GM19023 (cell line): ENCODE data around the gene ZNF142.

Source experiments
- ATAC-seq: cut with Tn5 transposase; IDR thresholded peaks from one replicate; pipeline ENCODE4 v1.9.1; 2021; ENCODE audit warnings: mild to moderate bottlenecking, moderate library complexity; ENCODE audit not compliant: unreplicated experiment

The ZNF142 gene

DNA sequence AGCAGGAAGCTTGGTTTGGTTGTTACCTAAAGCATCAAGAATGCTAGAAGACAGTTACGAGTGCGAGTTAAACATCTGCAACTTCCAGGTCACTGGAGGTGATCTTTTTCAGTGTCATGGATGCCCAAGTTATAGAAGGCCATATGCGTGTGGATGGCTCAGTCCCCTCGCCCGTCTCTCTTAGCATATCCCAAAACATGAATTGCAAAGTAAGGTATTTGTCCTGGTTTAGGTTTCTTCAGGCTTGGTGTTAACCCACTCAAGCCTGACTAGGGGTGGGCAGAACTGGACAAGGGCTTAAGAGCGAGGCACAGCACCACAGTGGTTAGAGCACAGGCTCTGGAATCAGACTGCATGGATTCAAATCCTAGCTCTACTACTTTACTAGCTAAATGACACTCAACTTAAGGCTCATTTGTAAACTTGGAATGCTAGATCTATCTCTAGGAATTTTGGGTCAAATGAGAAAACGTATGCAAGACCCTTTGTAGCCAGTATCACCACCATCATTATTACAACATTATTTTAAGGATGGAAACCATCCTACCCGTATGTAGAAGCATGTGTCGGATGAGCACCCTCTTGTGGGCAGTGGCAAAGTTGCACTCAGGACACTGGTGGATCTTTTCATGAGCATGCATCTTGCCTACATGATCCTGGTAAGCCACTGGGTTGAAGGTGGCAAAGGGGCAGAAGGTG is 11.2 kb downstream of the ZNF142 start:
- no peak for ATAC-seq

GRCh38 chr2:218645126-218645525 is 14.3 kb downstream of the ZNF142 start:
- no peak for ATAC-seq

DNA sequence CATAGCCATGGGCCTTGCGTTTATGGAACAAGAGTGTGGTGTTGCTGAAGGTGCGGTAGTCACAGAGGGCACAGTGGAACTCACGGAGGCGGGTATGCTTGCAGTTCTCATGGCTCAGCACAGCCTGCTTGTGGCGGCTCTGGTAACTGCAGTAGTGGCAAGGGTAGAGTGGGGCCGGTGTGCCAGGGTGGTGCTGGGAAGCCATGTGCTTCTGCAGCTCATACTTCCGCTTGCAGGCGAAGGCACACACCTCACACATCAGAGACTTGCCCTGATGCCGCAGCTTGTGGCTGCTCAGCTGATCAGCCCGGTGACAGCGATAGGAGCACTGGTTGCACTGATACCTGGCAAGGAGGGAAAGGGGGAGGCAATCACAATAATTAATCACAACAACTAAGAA is 14.7 kb downstream of the ZNF142 start:
- no peak for ATAC-seq

DNA sequence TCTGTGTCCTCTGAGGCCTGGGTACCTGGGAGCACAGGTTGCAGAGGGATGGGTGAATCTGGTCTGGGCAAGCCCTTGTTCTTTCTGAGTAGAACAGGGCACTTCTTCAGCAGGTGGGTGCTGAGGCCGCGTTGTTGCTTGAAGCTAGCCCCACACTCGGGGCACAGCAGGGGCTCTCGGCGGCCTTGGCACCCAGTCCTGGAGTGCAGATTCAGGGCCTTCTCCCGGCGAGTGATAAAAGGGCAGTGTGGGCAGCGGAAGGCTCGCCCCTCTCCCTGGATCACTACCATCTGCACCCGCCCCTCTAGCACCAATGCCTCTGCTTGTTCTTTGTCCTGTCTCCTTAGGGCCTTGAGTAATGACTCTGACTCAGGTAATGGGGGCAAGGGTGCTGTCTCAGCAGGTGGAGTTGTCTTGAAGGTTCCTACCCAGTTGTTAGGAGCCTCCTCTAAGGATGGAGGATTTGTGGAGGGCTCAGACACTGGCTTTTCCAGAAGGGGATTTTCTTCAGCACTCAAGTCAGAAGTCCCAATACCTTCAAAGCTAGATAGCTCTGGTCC is 15.6 kb downstream of the ZNF142 start:
- no peak for ATAC-seq

DNA sequence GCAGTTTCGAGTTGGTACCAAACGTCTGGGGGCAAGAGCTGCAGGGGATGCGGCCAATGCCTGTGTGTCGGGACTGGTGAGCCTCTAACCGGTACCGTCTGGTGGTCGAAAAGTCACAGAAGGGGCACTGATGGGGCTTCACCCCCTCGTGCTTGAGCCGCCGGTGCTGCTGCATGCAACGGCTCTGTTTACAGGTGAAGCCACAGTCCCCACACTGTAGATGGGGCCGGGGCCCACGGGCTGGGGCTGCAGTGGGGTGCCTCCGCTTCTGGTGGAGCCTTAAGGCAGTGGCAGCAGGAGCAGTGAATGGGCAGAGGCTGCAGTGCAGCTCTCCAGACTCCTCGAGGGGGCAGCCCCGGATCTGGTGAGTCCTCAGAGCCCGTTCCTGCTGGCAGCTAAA is 16.6 kb downstream of the ZNF142 start:
- no peak for ATAC-seq

DNA sequence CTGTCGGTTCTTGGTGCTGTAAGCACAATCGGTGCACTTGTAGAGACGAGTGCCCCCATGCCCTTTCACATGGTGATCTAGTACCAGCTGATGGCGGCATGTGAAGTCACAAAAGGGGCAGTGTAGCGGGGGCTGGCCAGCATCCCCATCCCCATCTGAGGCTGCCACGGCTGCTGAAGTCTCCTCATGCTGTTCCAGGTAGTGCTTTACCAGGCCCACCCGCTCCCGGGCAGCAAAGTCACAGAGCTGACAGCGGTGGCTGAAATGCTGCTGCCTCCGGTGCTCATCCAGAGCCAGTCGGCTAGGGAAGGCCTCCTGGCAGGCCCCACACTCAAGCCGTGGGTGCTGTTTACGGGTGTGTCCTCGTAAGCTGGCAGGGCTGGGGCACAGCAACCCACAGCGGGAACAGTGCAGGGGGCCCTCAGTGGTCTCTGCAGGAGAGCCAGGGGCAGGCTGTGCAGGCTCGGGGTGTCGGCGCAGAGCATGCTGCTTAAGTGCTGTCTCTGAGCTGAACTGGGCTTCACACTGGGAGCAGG is 17.2 kb downstream of the ZNF142 start:
- no peak for ATAC-seq

DNA sequence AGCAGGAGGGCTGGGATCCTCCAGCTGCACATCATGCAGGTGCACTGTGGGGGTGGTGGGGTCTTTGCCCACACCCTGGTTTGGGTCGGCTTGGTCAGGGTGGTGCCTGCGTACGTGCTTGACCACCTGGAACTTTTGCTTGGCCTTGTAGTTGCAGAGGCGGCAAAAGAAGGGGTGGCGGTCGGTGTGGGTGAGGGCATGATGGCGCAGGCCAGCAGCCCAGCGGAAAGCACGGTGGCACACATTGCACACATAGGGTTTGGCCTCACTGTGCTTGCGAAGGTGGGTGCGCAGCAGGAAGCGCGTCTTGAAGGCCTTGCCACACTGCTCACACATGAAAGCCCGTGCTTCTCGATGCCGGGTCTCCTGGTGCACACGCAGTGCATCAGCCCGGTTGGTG is 21.1 kb downstream of the ZNF142 start:
- no peak for ATAC-seq

GRCh38 chr2:218635719-218636118 is 23.7 kb downstream of the ZNF142 start:
- no peak for ATAC-seq

DNA sequence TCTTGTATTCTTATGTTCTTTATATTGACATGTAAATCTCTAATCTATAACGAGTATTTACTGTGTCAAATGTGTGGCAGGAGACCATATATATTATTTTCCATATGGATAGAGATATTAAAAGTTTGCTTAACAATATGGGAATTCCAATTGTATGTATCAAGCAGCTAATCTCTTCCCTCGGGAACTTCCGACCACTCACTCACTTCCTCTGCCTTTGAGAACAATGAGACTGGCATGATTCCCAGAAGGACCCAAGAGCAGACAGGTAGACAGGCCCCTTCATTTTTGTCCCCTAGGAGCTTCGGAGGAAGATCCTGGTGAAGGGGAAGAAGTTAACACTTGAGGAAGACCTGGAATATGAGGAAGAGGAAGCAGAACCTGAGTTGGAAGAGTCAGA is 27.6 kb downstream of the ZNF142 start:
- ATAC-seq: no peak

- no peak for ATAC-seq
Measured at GRCh38 chr2:218627939-218628338, 31.5 kb downstream of the ZNF142 start.

DNA sequence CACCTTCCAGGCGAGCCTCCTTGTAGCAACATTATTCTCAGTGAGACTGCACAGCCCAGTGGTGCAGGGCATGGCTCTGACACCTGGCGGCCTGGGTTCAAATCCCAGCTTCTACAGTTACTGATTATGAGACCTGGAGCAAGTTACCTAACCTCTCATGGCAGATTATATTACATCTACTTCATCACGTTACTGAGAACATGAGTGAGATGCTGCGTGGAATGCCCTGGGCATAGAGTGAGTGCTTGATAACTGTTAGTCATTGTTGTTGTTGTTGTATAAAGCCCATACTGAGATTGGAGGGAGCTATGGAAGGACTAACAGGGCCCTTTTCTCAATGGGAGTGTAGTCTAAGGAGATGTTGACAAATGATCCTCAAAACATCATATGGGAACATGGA is 33.1 kb downstream of the ZNF142 start:
- ATAC-seq: no peak

DNA sequence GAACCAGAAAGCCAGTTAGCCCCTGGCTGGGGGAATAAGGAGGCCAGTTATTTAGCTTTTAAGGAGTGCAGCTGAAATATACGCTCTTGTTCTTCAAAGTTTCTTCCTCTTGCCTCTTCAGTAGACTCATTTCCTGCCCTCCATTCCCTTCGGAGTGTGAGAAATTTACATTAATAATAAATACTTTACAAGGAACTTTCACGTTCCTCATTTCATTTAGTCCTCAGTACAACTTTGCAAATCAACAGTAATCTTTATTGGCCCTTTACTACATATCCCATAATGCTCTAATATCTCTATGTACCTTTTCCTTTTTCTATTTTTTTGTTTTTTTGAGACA is 36.1 kb downstream of the ZNF142 start:
- no peak for ATAC-seq

DNA sequence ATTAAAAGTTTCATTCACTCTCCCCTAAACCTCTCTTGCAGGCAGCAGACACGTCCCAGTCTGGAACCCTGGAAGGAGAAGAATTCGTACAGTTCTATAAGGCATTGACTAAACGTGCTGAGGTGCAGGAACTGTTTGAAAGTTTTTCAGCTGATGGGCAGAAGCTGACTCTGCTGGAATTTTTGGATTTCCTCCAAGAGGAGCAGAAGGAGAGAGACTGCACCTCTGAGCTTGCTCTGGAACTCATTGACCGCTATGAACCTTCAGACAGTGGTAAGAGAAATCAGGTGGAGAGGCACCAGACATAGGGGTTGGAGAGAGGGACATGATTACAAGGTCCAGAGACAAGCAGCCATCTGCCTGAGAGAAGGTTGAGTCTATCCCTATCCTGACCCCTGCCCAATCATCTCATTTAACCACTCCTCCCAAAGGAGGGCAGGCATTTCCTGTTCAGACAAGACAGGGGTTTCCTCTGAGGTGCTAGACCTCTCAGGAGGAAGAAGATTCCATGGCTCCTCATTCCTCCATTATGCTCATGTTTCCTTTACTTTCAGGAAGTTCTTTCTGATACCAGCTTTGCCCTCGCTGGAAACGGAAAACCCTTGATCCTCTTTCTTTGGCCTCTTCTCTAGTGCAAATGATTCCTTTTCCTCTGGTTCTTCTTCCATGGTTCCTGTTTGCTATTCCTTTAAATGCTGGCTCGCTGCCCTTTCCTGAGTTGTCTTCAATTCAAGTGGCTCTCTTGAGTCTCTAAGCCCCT is 36.6 kb downstream of the ZNF142 start:
- no peak for ATAC-seq

DNA sequence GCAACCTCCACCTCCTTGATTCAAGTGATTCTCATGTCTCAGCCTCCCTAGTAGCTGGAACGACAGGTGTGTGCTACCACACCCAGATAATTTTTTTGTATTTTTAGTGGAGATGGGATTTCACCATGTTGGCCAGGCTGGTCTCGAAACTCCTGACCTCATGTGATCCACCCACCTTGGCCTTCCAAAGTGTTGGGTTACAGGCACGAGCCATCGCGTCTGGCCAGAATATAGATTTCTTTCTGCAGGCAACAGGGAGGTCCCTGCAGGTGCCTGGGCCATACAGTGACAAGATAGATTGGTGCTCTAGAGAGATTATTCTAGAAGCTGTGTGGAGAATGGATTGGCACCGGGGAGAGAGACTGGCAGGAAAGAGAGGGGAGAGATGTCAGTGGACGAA is 38.4 kb downstream of the ZNF142 start:
- no peak for ATAC-seq

DNA sequence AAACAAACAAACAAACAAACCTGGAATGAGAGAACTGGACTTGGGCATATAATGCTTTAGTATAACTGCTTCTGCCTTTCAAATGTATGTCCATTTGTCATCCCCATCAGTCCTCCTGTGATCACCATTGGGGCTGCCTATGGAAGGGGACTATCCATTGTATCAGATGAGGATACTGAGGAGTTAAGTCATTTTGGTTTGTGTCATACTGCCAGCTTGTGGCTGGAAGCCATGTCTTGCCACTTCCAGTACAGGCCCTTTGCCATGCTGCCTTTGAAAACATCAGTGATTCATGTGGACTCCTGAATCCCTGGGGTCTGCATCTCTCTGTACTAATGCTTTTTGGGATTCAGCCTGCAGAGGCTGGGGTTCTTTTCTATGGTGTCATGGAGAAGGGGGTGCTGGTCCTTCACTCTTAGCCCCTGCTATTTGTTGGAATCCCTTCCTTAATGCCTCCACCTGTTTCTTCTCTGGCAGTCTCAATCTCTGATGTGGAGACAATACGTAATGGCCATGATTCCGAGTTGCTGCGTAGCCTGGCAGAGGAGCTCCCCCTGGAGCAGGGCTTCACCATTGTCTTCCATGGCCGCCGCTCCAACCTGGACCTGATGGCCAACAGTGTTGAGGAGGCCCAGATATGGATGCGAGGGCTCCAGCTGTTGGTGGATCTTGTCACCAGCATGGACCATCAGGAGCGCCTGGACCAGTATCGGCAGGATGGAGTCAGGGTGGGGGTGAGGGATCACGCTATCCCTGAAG is 41.1 kb downstream of the ZNF142 start:
- ATAC-seq: no peak

DNA sequence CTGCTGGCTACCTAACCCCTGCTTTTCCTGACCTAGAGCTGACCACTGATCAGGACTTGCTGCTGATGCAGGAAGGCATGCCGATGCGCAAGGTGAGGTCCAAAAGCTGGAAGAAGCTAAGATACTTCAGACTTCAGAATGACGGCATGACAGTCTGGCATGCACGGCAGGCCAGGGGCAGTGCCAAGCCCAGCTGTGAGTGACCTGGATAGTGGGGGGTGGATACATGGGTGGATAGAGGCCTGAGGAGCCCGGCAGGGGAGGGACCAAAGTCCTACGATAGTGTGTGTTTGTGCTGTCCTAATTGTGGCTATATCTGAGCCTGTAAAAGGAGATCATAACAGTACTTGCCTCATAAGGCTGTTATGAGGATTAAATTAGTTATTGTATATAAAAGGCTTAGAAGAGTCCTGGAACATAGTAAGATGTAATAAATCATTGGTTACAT is 43.5 kb downstream of the ZNF142 start:
- ATAC-seq: no peak

GRCh38 chr2:218607436-218608115 is 51.8 kb downstream of the ZNF142 start, which contains the start of gene PLCD4:
TSS of gene PLCD4 (plus strand) at chr2:218607899. CDS start at chr2:218615740, 7,841 bp downstream.
- ATAC-seq: no peak

DNA sequence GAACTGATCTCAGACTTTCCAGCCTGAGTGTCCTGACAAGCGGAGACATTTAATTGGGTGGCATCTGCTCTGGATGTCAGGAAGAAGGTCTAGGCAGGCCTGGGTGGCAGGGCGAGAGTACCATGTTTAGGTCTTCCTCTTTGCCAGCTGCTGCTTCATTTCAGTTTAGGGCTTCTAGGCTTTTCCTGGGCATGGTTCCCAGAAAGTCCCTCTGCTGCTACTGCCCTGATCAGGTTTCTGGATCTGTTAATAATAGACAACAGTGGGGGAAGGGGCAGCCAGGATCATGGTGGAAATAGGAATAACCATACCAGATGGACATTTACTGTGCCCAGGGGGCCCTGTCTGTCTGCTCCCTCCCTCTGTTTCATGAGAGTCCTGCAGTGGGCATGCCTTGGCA is 54.0 kb downstream of the ZNF142 start:
- ATAC-seq: no peak
